ENCODE data around the gene NOL4L. TPM values are rescaled to one million over a fixed set of nuclear protein-coding genes. Genes with fewer than 3 reads are reported as not detected.
A peak's percentile ranks its signal among the peaks of the same experiment; 100 is the strongest.

The NOL4L gene
- total and polyA plus RNA-seq, 11 donors: 2.6 to 15.0 (median 6.7) TPM

DNA sequence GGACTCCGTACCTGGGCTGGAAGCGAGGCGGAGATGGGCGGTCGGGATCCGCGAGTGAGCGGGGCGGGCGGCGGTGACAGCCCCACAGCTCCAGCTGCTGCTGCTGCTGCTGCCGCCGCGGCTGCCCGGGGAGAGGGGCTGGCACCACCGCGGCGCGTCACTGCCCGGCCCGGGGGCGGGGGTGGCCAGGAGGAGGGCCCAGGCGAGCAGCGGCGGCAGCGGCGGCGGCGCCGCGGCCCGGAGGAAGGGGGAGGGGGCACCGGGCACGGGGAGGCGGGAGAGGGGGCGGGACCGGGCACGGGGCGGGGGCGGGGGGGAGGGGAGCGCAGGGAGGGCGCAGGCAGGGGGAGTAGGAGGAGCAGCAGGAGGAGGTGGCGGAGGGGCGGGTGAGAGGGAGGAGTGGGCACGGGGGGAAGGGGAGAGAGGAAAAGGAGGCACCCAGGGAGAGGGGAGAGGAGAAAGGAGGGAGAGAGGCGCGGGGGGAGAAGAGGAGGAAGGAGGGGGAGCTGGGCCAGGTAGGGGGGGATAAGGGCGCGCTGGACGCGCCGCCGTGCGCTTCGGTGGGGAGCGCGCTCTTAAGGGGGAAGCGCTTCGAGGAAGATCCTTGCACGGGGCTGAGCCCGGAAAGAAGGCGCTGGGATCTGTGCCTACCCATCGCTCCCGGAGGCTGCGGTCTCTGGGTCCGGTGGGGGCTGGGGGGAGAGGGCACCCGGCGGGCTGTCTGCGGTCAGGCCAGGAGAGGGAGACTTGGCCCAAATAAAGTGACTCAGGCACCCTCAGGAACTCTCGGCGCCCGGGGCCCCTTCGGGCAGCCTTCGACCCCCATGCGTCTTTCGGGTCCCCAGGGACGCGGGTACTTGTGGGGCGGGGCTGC, 101.5 kb downstream of the NOL4L start:
- Histone ChIP-seq H3K4me3 (peak overlapping the region; percentile 55 to 99 (median 81)), H3K36me3 (no peaks in the 10 kb centered on the region), H3K4me1 (peaks cover 0 to 45% (median 22%) of the 10 kb centered on the region in 12 donors), H3K9me3 (no peaks in the 10 kb centered on the region), H3K27ac (peak overlapping the region; percentile 51 to 93 (median 83)), H3K27me3 (no peaks in the 10 kb centered on the region)
- WGBS, 4 donors: 1 to 2% (median 1%) methylated on average over 36 to 77 of the region's 79 CpGs
- DNase-seq (peak; percentile 51 to 86 (median 73)), ATAC-seq (peak in 3 of 4 donors; percentile 36 to 69 (median 63))
- TF ChIP-seq POLR2A (IDR thresholded peaks at IDR 0.05): no peak
- TF ChIP-seq, protein P1, sequence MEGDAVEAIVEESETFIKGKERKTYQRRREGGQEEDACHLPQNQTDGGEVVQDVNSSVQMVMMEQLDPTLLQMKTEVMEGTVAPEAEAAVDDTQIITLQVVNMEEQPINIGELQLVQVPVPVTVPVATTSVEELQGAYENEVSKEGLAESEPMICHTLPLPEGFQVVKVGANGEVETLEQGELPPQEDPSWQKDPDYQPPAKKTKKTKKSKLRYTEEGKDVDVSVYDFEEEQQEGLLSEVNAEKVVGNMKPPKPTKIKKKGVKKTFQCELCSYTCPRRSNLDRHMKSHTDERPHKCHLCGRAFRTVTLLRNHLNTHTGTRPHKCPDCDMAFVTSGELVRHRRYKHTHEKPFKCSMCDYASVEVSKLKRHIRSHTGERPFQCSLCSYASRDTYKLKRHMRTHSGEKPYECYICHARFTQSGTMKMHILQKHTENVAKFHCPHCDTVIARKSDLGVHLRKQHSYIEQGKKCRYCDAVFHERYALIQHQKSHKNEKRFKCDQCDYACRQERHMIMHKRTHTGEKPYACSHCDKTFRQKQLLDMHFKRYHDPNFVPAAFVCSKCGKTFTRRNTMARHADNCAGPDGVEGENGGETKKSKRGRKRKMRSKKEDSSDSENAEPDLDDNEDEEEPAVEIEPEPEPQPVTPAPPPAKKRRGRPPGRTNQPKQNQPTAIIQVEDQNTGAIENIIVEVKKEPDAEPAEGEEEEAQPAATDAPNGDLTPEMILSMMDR (IDR thresholded peaks at IDR 0.05): peak in 2 of 12 donors; percentile 14 to 24
- intact Hi-C loops (cut with DNase I): loop anchor here in 7 of 10 donors (1.0 to 10.0 kb wide), 7 partner anchors 17 to 329 kb away; partner anchors contain the start of genes ASXL1 (in 2 of the 7), PLAGL2 (in 1 of the 7) and POFUT1 (in 1 of the 7)

DNA sequence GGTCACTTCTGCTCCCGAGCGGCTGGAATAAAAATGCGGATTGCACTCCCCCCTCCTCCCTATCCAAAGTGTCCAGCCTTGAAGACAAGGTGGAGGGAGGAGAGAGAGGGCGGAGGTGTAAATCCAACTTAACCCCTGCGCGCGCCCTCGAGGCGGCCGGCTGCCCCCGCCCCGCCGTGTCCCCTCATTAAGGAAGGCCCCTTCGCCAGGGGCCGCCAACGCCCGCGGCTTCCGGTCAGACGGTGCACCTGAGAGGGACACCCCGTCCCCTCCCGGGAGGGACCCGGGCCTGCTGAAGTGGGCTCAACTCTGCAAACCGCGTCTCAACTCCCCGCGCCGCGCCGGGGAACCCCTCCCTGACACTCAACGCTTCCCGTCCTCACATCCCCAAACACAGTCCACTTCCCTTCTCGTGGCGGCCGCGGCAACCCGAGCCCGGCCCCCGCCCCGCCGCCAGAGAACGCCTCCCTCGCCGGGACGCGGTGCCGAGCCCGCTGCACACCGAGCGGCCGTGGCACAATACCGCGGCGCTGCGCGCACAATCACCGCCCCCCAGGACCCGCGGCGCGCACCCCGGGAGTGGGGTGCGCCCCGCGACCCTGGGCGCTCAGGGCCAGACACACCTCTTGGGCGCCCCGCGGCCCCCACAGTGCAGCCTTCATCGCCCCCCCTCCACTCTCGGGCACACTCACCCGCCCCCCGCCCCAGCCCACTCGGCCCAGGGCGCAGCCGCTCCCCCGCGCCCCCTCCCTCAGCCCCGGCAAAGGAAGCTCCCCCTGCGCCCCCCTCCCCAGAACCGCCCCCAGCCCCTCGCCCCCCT, 102.5 kb downstream of the NOL4L start:
- TF ChIP-seq POLR2A (IDR thresholded peaks at IDR 0.05): no peak
- TF ChIP-seq, protein P1 (IDR thresholded peaks at IDR 0.05): no peak
- H3K9me3 ChIP-seq: no peaks in the 10 kb centered on the region
- no peaks in the 10 kb centered on the region for H3K27me3 ChIP-seq
- DNase-seq (peak in 4 of 5 donors; percentile 51 to 71 (median 65)), ATAC-seq (peak in 3 of 4 donors; percentile 23 to 45 (median 33))
- WGBS, 4 donors: 1 to 18% (median 2%) methylated on average over 4 to 82 of the region's 82 CpGs
- intact Hi-C loops (cut with DNase I): loop anchor here in 7 of 10 donors (5.0 to 10.0 kb wide), 5 partner anchors 48 to 328 kb away; partner anchors contain the start of genes ASXL1 (in 1 of the 7), PLAGL2 (in 1 of the 7) and POFUT1 (in 1 of the 7)
- peak overlapping the region; percentile 49 to 93 (median 81) for H3K27ac ChIP-seq
- H3K4me3 ChIP-seq: peak overlapping the region; percentile 55 to 99 (median 80)
- H3K4me1 ChIP-seq: peaks cover 0 to 51% (median 23%) of the 10 kb centered on the region in 12 donors
- H3K36me3 ChIP-seq: no peaks in the 10 kb centered on the region

DNA sequence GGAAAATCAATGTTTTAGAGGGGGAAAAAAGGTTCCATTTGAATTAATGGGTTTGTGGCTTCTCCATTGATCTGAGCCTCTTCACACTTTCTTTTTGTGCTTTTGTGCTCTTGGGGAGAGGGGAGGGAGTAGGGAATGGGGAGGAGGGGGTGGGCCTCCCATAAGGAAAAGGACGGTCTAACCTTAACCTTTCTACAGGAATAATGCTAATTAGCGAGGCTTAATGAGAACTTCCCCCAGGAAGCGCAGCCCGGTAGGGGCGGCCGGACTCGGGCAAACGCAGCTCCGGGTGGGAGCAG, 103.0 kb downstream of the NOL4L start:
- no peak for ATAC-seq
- H3K27ac ChIP-seq: peak overlapping the region; percentile 49 to 93 (median 81)
- TF ChIP-seq POLR2A (IDR thresholded peaks at IDR 0.05): no peak
- TF ChIP-seq, protein P1 (IDR thresholded peaks at IDR 0.05): no peak
- WGBS, 4 donors: 21 to 35% (median 29%) methylated on average over 9 of the region's 9 CpGs
- no peaks in the 10 kb centered on the region for H3K27me3 ChIP-seq
- H3K9me3 ChIP-seq: no peaks in the 10 kb centered on the region
- intact Hi-C loops (cut with DNase I): loop anchor here in 7 of 10 donors (5.0 to 10.0 kb wide), 5 partner anchors 47 to 327 kb away; partner anchors contain the start of genes ASXL1 (in 1 of the 7), PLAGL2 (in 1 of the 7) and POFUT1 (in 1 of the 7)
- H3K4me3 ChIP-seq: peak overlapping the region; percentile 55 to 99 (median 80)
- peaks cover 0 to 55% (median 26%) of the 10 kb centered on the region in 12 donors for H3K4me1 ChIP-seq
- no peaks in the 10 kb centered on the region for H3K36me3 ChIP-seq
- no peak for DNase-seq
